IMR-90 (cell line): Measurements from ENCODE around the gene SPRR4. TPM values are rescaled to one million over a fixed set of nuclear protein-coding genes. Genes with fewer than 3 reads are reported as not detected.

ENCODE experiments used
- ATAC-seq: fragments of 200-7000 bp; cut with Tn5 transposase; 2 replicates; pipeline ENCODE4 v1.9.1; 2020; ENCODE audit warnings: low read depth, mild to moderate bottlenecking, moderate library complexity
- BruUV-seq: library from RNA; stranded (reverse); fragments of 400-500 nt; replicated peaks from 2 replicates; lab custom pipeline; 2021; lab: Mats Ljungman, UMichigan
- CTCF ChIA-PET: fragments of 300-600 bp; formaldehyde crosslinking; extraction: SDS; loops from one replicate; lab custom pipeline; 2021; ENCODE audit warnings: antibody characterized with exemption; lab: Yijun Ruan, JAX
- POLR2A ChIA-PET: fragments of 300-600 bp; sonication (Branson Sonifier 250); formaldehyde crosslinking; loops from one replicate; lab custom pipeline; 2022; ENCODE audit warnings: antibody characterized with exemption; ENCODE audit not compliant: unreplicated experiment; lab: Charles Lee
- DNase-seq: peaks from one replicate; pipeline ENCODE4 v3.0.0; 2013
- H2AFZ ChIP-seq: replicated peaks from 2 replicates; pipeline ENCODE3; 2013; ENCODE audit warnings: low read length, mild to moderate bottlenecking; ENCODE audit not compliant: poor library complexity
- H2AK5ac ChIP-seq: 2 replicates; pipeline ENCODE4 v1.6.1; 2013; ENCODE audit warnings: low read depth, low read length, inconsistent platforms
- H2AK9ac ChIP-seq: replicated peaks from 2 replicates; pipeline ENCODE3; 2013; ENCODE audit warnings: mild to moderate bottlenecking, low read depth, low read length, moderate library complexity; ENCODE audit not compliant: poor library complexity
- H2BK120ac ChIP-seq: 2 replicates; pipeline ENCODE4 v1.6.1; 2013; ENCODE audit warnings: low read depth, low read length, inconsistent platforms
- H2BK15ac ChIP-seq: 3 replicates; pipeline ENCODE4 v1.6.1; 2013; ENCODE audit warnings: low read depth, low read length, inconsistent platforms
- H2BK20ac ChIP-seq: 2 replicates; pipeline ENCODE4 v1.6.1; 2013; ENCODE audit warnings: low read depth, mild to moderate bottlenecking, inconsistent platforms, low read length, moderate library complexity
- H2BK5ac ChIP-seq: 2 replicates; pipeline ENCODE4 v1.6.1; 2013; ENCODE audit warnings: mild to moderate bottlenecking, low read depth, low read length, inconsistent platforms; ENCODE audit not compliant: poor library complexity, severe bottlenecking
- H3K14ac ChIP-seq: replicated peaks from 2 replicates; pipeline ENCODE4 v1.6.1; 2013; ENCODE audit warnings: low read depth, low read length, inconsistent platforms
- H3K18ac ChIP-seq: 2 replicates; pipeline ENCODE4 v1.6.1; 2013; ENCODE audit warnings: low read depth, low read length, control low read depth
- H3K23ac ChIP-seq: 2 replicates; pipeline ENCODE4 v1.6.1; 2013; ENCODE audit warnings: low read depth, low read length, inconsistent platforms
- H3K27ac ChIP-seq: 2 replicates; pipeline ENCODE4 v1.5.1; 2013; ENCODE audit warnings: mild to moderate bottlenecking, control low read depth, low read length; ENCODE audit not compliant: insufficient read depth
- H3K27me3 ChIP-seq: 2 replicates; pipeline ENCODE4 v1.6.1; 2013; ENCODE audit warnings: low read length; ENCODE audit not compliant: control insufficient read depth, insufficient read depth
- H3K36me3 ChIP-seq: 2 replicates; pipeline ENCODE4 v1.6.1; 2013; ENCODE audit warnings: low read length, mixed read lengths; ENCODE audit not compliant: control insufficient read depth, insufficient read depth
- H3K4ac ChIP-seq: 2 replicates; pipeline ENCODE4 v1.6.1; 2013; ENCODE audit warnings: low read depth, low read length, inconsistent platforms
- H3K4me1 ChIP-seq: 2 replicates; pipeline ENCODE4 v1.6.1; 2013; ENCODE audit warnings: low read length, mixed read lengths; ENCODE audit not compliant: control insufficient read depth, insufficient read depth
- H3K4me2 ChIP-seq: 2 replicates; pipeline ENCODE4 v1.6.1; 2013; ENCODE audit warnings: low read depth, mild to moderate bottlenecking, control low read depth, low read length, moderate library complexity
- H3K4me3 ChIP-seq: 2 replicates; pipeline ENCODE4 v1.5.1; 2013; ENCODE audit warnings: low read depth, mild to moderate bottlenecking, control low read depth, low read length, moderate library complexity; ENCODE audit not compliant: insufficient read depth
- H3K56ac ChIP-seq: 2 replicates; pipeline ENCODE4 v1.6.1; 2013; ENCODE audit warnings: low read length, inconsistent platforms; ENCODE audit not compliant: insufficient read depth; ENCODE audit errors: extremely low read depth
- H3K79me1 ChIP-seq, 2 experiments: 2 replicates each; pipeline ENCODE4 v1.6.1; 2013; ENCODE audit warnings: low read length in 2 of 2, inconsistent platforms in 1 of 2, low read depth in 1 of 2
- H3K9ac ChIP-seq: 2 replicates; pipeline ENCODE4 v1.6.1; 2013; ENCODE audit warnings: low read depth, low read length, control low read depth
- H3K9me1 ChIP-seq: 2 replicates; pipeline ENCODE4 v1.6.1; 2013; ENCODE audit warnings: low read length, inconsistent platforms; ENCODE audit not compliant: insufficient read depth
- H3K9me3 ChIP-seq: 2 replicates; pipeline ENCODE4 v1.6.1; 2013; ENCODE audit warnings: low read length; ENCODE audit not compliant: control insufficient read depth, insufficient read depth
- H4K20me1 ChIP-seq: 2 replicates; pipeline ENCODE4 v1.6.1; 2013; ENCODE audit warnings: low read length, inconsistent platforms; ENCODE audit not compliant: insufficient read depth
- H4K5ac ChIP-seq: 2 replicates; pipeline ENCODE4 v1.6.1; 2013; ENCODE audit warnings: mild to moderate bottlenecking, low read depth, low read length, control low read depth
- H4K8ac ChIP-seq, 2 experiments: 2 replicates each; pipeline ENCODE4 v1.6.1; 2013; ENCODE audit warnings: low read depth in 2 of 2, low read length in 2 of 2, control low read depth in 1 of 2, inconsistent platforms in 1 of 2
- H4K91ac ChIP-seq: 2 replicates; pipeline ENCODE4 v1.6.1; 2013; ENCODE audit warnings: low read depth, low read length, inconsistent platforms; ENCODE audit not compliant: insufficient read depth
- BHLHE40 ChIP-seq: fragments of 150-350 bp; IDR thresholded peaks from 2 replicates; pipeline ENCODE4 v1.6.1; 2016; ENCODE audit warnings: mild to moderate bottlenecking, low read depth, low read length
- CEBPB ChIP-seq: IDR thresholded peaks from 2 replicates; pipeline ENCODE4 v1.6.1; 2012; ENCODE audit warnings: low read depth, low read length, improper control_type of control experiment
- CHD1 ChIP-seq: IDR thresholded peaks from 2 replicates; pipeline ENCODE4 v1.6.1; 2012; ENCODE audit warnings: low read depth, low read length, improper control_type of control experiment
- CTCF ChIP-seq: conservative IDR thresholded peaks from 2 replicates; pipeline ENCODE4 v1.5.1; 2012; ENCODE audit warnings: mild to moderate bottlenecking, low read depth, low read length, improper control_type of control experiment
- ELK1 ChIP-seq: fragments of 150-350 bp; IDR thresholded peaks from 2 replicates; pipeline ENCODE4 v1.6.1; 2016; ENCODE audit warnings: low read depth, mild to moderate bottlenecking, low read length, moderate library complexity, borderline replicate concordance
- FOS ChIP-seq: fragments of 150-350 bp; IDR thresholded peaks from 2 replicates; pipeline ENCODE4 v1.6.1; 2016; ENCODE audit warnings: low read depth, low read length
- MAFK ChIP-seq: IDR thresholded peaks from 2 replicates; pipeline ENCODE4 v1.6.1; 2012; ENCODE audit warnings: low read depth, low read length, improper control_type of control experiment
- MAZ ChIP-seq: IDR thresholded peaks from 2 replicates; pipeline ENCODE4 v1.6.1; 2012; ENCODE audit warnings: low read depth, mild to moderate bottlenecking, low read length, improper control_type of control experiment, moderate library complexity, borderline replicate concordance
- MXI1 ChIP-seq: IDR thresholded peaks from 2 replicates; pipeline ENCODE4 v1.6.1; 2012; ENCODE audit warnings: low read depth, mild to moderate bottlenecking, low read length, moderate library complexity, borderline replicate concordance
- NFE2L2 ChIP-seq: fragments of 150-350 bp; IDR thresholded peaks from 2 replicates; pipeline ENCODE4 v1.6.1; 2016; ENCODE audit warnings: low read depth, mild to moderate bottlenecking, low read length
- POLR2A ChIP-seq: IDR thresholded peaks from 2 replicates; pipeline ENCODE4 v1.6.1; 2012; ENCODE audit warnings: mild to moderate bottlenecking, low read depth, low read length
- RAD21 ChIP-seq: IDR thresholded peaks from 2 replicates; pipeline ENCODE4 v1.6.1; 2012; ENCODE audit warnings: low read length, improper control_type of control experiment
- RCOR1 ChIP-seq: IDR thresholded peaks from 2 replicates; pipeline ENCODE4 v1.6.1; 2012; ENCODE audit warnings: mild to moderate bottlenecking, low read length, improper control_type of control experiment; ENCODE audit not compliant: insufficient replicate concordance
- RFX5 ChIP-seq: IDR thresholded peaks from 2 replicates; pipeline ENCODE4 v1.8.0; 2012; ENCODE audit warnings: low read depth, mild to moderate bottlenecking, low read length, moderate library complexity
- SMC3 ChIP-seq: fragments of 150-350 bp; IDR thresholded peaks from 2 replicates; pipeline ENCODE4 v1.6.1; 2016; ENCODE audit warnings: low read depth, mild to moderate bottlenecking, antibody characterized with exemption, low read length, moderate library complexity
- USF2 ChIP-seq: fragments of 150-350 bp; IDR thresholded peaks from 2 replicates; pipeline ENCODE4 v1.6.1; 2017; ENCODE audit warnings: mild to moderate bottlenecking, antibody characterized with exemption, low read length, low read depth
- WGBS, 2 experiments: methylation state at CpG; one replicate each; pipeline versions ENCODE4 v1.1.5 to v1.1.7; 2013; ENCODE audit warnings: missing lambda C conversion rate in 2 of 2; ENCODE audit not compliant: insufficient read length in 1 of 2; ENCODE audit errors: extremely low coverage in 2 of 2; 5-methylcytosine and 5-hydroxymethylcytosine counted together
- dilution Hi-C: fragments of 300-500 bp; cut with HindIII; formaldehyde crosslinking; loops from one replicate; pipeline ENCODE4 v1.14.3; 2018; ENCODE audit warnings: low sequenced_read_pairs; ENCODE audit not compliant: unreplicated experiment
- in situ Hi-C: fragments of 300-500 bp; cut with MboI; formaldehyde crosslinking; loops from 3 replicates; pipeline ENCODE4 v1.14.3; 2019; ENCODE audit warnings: low sequenced_read_pairs, inconsistent platforms, mixed read lengths
- intact Hi-C: fragments of 100-400 bp; cut with micrococcal nuclease; formaldehyde crosslinking; loops from 2 replicates; pipeline ENCODE4 v1.10.0; 2022
- polyA plus RNA-seq, 3 experiments: library from polyadenylated mRNA; depleted of rRNA; stranded (reverse); fragments of >200 nt; gene quantifications; 2 replicates each; pipeline ENCODE4 v1.2.3, GENCODE V29; 2012; ENCODE audit warnings: low replicate concordance in 1 of 3
- total RNA-seq: library from RNA; depleted of rRNA; stranded (reverse); fragments of >200 nt; gene quantifications from 2 replicates; pipeline ENCODE4 v1.2.3, GENCODE V29; 2012

The SPRR4 gene
- total and polyA plus RNA-seq, 2 of the 4 experiments (the other 2 are of a cell fraction), result not detected

- H3K4me1 ChIP-seq, result no peaks in the 10 kb centered on the region
- H3K9me3 ChIP-seq, result no peaks in the 10 kb centered on the region; the same call in 1 of the 2 replicates
- no peak overlapping the region for H2BK120ac ChIP-seq
- H4K91ac ChIP-seq, result no peak overlapping the region
- H2BK20ac ChIP-seq, result no peak overlapping the region
- H2AK9ac ChIP-seq, result no peak overlapping the region
- H3K9ac ChIP-seq, result no peak overlapping the region
- H2BK5ac ChIP-seq, result no peak overlapping the region
- H3K79me1 ChIP-seq, result no peaks in the 10 kb centered on the region
- H2AK5ac ChIP-seq, result no peak overlapping the region
- H3K36me3 ChIP-seq, result no peaks in the 10 kb centered on the region
- no peak overlapping the region for H2BK15ac ChIP-seq
- H3K14ac ChIP-seq, result no peak overlapping the region
- no peaks in the 10 kb centered on the region for H3K27me3 ChIP-seq
- H3K4me3 ChIP-seq, result no peak overlapping the region
- H3K4ac ChIP-seq, result no peak overlapping the region
- TF ChIP-seq CEBPB (no peak), MXI1 (no peak), MAZ (no peak), FOS (no peak), ELK1 (no peak), CTCF (no peak), MAFK (no peak), CHD1 (no peak), NFE2L2 (no peak), RAD21 (no peak), BHLHE40 (no peak), SMC3 (no peak), POLR2A (no peak), USF2 (no peak), RFX5 (no peak), RCOR1 (no peak)
- H3K4me2 ChIP-seq, result no peak overlapping the region
- ATAC-seq (no peak), DNase-seq (no peak)
- no peak overlapping the region for H4K8ac ChIP-seq
- in situ Hi-C loops, result no loop called here
- BruUV-seq, result no TSS peak
- H3K27ac ChIP-seq, result no peak overlapping the region
- intact Hi-C loops, result no loop called here
- WGBS, 2 experiments, result no CpG with 5 or more reads among the region's 1 CpG
- H2AFZ ChIP-seq, result no peak overlapping the region
- H3K18ac ChIP-seq, result no peak overlapping the region
- dilution Hi-C loops, result no loop called here
- H3K23ac ChIP-seq, result no peak overlapping the region
- ChIA-PET CTCF (no interaction called here), POLR2A (no interaction called here)
- no peak overlapping the region for H4K5ac ChIP-seq
- no peak overlapping the region for H3K56ac ChIP-seq
- no peaks in the 10 kb centered on the region for H4K20me1 ChIP-seq
- no peaks in the 10 kb centered on the region for H3K9me1 ChIP-seq
Observed at GRCh38 chr1:152940614-152941013, 29.8 kb upstream of the SPRR4 start.
